Suprapubic skin (tissue), 4 donors: ENCODE data around the gene TRUB1.

Experiments used
- EP300 ChIP-seq: sonication (generic); formaldehyde crosslinking; IDR thresholded peaks from one replicate; pipeline ENCODE4 v1.6.1; 2017; ENCODE audit warnings: antibody characterized with exemption
- POLR2A ChIP-seq, 2 donors: fragments of 450-650 bp; IDR thresholded peaks; one replicate each; pipeline ENCODE4 v1.6.1; 2017; ENCODE audit warnings: antibody characterized with exemption in 2 of 2, mild to moderate bottlenecking in 2 of 2, moderate library complexity in 2 of 2
- POLR2AphosphoS5 ChIP-seq, 3 donors: sonication (generic); formaldehyde crosslinking; IDR thresholded peaks; one replicate each; pipeline ENCODE4 v1.6.1; 2017; ENCODE audit warnings: antibody characterized with exemption in 3 of 3
- TF ChIP-seq, protein P1 (sequence below), 2 donors: fragments of 200-600 bp in 1 of 2; fragments of 450-650 bp in 1 of 2; sonication (generic) in 1 of 2; IDR thresholded peaks; one replicate each; pipeline ENCODE4 v1.5.1; 2016 to 2019; ENCODE audit warnings: antibody characterized with exemption in 2 of 2, mild to moderate bottlenecking in 1 of 2, moderate library complexity in 1 of 2

DNA sequence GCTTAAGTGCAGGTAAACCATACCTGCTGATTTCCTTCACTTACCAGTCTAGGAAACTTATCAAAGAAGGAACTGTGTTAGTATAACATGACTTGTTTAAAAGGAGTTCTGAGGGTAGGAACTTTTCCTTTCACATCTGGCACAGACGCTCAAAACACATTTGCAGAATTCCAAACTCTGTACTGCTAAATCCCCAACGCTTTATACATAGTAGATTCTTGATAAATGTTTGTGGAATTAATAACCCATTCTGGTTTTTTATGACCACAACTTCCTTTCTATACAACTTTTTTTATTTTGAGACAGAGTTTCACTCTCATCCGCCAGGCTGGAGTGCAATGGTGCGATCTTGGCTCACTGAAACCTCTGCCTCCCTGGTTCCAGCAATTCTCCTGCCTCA is 7.7 kb upstream of the TRUB1 start:
- TF ChIP-seq, protein P1, sequence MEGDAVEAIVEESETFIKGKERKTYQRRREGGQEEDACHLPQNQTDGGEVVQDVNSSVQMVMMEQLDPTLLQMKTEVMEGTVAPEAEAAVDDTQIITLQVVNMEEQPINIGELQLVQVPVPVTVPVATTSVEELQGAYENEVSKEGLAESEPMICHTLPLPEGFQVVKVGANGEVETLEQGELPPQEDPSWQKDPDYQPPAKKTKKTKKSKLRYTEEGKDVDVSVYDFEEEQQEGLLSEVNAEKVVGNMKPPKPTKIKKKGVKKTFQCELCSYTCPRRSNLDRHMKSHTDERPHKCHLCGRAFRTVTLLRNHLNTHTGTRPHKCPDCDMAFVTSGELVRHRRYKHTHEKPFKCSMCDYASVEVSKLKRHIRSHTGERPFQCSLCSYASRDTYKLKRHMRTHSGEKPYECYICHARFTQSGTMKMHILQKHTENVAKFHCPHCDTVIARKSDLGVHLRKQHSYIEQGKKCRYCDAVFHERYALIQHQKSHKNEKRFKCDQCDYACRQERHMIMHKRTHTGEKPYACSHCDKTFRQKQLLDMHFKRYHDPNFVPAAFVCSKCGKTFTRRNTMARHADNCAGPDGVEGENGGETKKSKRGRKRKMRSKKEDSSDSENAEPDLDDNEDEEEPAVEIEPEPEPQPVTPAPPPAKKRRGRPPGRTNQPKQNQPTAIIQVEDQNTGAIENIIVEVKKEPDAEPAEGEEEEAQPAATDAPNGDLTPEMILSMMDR (IDR thresholded peaks at IDR 0.05): no peak
- TF ChIP-seq POLR2A (IDR thresholded peaks at IDR 0.05): no peak
- TF ChIP-seq EP300: no peak
- no peak for TF ChIP-seq POLR2AphosphoS5 (IDR thresholded peaks at IDR 0.05)
